HG02798 (cell line): ENCODE data around the gene CLDN16.
A peak's percentile ranks its signal among the peaks of the same experiment; 100 is the strongest.

Experiments used
- ATAC-seq: cut with Tn5 transposase; IDR thresholded peaks from one replicate; pipeline ENCODE4 v1.9.1; 2021; ENCODE audit warnings: mild to moderate bottlenecking; ENCODE audit not compliant: unreplicated experiment, poor library complexity

Gene CLDN16, protein sequence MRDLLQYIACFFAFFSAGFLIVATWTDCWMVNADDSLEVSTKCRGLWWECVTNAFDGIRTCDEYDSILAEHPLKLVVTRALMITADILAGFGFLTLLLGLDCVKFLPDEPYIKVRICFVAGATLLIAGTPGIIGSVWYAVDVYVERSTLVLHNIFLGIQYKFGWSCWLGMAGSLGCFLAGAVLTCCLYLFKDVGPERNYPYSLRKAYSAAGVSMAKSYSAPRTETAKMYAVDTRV

DNA sequence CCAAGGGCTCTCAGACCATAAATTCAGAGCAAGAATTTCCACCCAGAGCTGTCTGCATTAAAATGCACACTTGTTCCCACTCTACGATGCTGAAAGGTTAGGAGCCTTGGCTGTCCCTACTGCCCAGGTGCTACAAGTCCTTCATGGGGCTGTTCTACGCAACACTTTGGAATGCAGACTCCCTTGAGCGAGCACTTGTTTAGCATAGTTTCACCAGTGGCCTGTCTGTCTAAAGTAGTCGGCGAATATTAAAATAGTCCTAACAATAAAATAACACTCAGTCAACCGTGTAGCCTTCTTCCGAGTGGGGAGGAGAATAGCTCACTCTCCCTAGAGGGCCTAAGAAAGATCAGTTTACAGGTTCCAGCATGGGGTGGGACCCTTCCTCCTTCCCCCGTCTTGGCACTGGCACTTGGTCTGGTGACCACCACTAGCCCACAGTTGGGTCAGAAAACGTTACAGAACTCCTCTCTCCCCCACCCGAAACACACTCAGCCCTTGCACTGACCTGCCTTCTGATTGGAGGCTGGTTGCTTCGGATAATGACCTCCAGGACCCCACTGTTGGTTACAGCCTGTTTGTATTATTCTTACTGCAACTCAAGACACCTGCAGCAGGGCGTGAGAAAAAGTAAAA is at the start of gene CLDN16:
Gene CLDN16 (plus strand): TSS at position 586 of the 636 bp plus-strand sequence. CDS start 167 bp downstream, outside the sequence.
- ATAC-seq = no peak

DNA sequence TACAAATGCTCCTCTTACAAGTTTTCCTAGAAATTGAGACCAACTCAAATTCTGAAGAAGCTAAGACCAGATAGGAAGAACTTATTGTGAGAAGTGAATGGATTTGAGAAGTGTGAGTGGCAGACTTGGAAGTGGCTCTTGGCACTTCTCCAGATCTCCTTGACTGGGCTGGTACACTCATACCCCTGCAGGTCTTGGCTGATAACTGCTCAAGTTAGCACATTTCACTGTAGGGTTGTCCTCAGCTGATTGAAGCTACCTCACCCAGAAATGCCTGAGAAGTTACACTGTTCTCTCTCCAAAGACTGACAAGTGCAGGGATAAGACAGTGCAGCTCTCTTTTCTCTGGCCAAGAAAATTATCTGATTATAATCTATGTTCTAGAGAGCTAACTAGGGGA is 49.2 kb upstream of the CLDN16 start:
- no peak for ATAC-seq

DNA sequence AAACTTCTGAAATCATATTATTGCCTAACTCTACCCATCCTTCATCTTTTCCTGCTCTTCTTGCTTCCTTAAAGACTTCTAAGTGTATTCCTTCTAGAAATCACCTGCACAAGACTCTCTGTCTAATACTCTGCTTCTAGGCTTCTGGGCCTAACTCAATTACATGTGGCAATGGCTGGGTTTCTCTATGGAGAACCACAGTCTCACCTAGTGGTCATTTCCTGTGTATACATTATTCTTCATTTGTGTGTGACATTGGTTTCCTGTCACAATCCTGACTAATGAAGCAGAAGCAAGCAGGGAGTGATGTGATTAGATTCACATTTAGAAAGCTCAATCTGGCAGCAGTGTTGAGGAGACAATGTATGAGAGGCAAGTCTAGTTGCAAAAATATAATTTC is 48.8 kb upstream of the CLDN16 start:
- peak; percentile 57 for ATAC-seq

DNA sequence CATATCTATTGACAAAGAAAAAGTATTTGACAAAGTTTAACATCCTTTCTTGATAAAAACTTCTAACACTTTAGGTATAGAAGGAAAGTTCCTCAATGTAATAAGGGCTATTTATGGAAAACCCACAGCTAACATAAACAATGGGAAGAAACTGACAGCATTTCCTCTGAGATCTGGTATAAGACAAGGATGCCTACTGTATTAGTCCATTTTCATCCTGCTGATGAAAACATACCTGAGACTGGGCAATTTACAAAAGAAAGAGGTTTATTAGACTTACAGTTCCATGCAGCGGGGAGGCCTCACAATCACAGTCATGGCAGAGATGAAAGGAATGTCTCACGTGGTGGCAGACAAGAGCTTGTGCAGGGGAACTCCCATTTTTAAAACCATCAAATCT is 47.9 kb upstream of the CLDN16 start:
- ATAC-seq = no peak

DNA sequence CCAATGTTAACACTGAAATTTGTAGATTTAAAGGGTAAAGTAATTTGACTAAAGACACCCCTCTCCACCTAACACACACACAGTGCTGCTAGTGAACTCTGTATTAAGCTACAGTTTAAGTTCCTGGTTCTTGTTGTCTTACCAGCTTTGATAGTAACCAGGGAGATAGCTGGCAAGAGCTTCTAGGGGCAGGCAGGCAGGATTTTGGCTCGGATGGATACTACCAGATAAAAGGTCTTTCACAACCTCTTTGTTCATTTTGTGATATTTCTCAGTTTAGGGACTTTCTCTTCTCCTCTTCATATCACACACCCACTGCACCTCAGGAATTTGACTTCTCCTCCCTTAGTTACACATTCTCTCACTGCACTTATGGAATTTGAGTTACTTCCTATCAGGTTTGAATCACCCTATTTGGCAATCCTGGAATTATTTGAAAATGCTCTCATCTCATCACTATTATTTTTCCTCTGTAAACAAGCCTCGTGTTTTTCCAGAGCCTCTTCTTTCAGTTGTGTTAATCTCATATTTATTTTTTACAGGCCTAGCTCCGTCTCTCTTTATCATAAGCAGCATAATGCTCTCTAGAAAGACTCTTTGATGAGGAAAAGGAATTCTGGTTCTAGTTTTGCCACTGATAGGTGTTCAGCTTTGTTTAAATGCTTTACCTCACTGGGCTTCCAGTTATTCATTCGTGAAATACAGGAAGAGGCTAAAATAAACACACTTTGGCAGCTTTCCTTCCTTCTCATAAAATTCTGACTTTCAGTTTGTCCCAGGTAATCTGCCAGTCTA is 42.7 kb upstream of the CLDN16 start:
- ATAC-seq = no peak

DNA sequence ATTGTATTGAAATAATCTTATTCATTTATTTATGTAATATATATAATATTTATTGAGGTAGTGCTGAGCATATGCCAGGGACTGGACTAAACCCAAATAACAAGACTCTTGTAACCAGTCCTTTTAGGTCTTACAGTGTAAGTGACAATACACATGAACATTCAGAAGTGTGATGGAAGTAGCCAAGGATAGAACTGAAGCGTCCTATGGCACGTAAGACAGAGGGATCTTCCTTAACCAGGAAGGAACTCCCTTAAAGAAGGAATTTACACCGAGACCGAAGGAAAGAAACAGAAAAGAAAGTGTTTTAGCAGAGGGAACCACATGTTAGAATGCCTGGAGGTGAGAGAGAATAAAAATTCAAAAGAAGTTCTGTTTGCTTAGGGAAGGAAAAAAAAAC is 42.1 kb upstream of the CLDN16 start:
- no peak for ATAC-seq

DNA sequence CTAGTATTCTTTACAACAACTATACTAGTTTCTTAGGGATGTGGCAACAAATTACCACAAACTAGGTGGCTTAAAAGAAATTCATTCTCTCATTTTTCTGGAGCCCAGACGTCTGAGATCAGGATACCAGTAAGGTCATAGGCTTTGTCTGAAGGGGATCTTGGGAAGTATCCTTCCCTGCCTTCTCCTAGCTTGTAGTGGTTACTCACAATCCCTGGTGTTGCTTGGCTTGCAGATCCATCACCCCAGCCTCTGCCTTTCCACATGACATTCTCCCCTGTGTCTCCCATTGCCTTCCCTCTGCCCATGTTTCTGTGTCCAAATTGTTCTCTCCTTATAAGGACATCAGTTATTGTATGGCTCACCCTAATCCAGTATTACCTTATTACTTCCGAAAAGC is 41.4 kb upstream of the CLDN16 start:
- no peak for ATAC-seq

DNA sequence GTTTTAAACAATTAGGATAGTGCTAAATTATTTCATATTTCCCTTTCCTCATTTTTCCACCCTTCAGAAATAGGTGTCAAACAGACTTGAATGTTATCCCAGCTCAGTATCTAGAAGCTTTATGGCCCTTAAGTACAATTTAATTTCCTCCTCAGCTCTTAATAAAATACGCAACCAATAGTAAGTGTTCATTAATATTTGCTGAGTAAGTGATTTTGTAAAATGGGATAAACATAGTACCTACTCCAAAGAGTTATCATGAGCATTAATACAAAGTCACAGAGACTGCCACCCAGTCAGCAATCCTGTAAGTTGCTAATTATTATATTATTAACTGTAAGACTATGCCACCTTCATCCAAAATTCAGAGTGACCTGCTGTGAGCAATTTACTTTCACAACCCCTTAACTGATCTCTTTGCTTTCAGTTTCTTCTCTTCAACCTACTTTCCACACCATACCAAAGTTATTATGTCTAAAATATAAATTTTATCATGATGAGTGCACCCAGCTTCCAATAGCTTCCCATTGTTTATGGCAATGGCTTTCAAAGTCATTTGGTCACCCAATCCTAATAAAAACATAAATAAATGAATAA is 35.0 kb upstream of the CLDN16 start:
- no peak for ATAC-seq

DNA sequence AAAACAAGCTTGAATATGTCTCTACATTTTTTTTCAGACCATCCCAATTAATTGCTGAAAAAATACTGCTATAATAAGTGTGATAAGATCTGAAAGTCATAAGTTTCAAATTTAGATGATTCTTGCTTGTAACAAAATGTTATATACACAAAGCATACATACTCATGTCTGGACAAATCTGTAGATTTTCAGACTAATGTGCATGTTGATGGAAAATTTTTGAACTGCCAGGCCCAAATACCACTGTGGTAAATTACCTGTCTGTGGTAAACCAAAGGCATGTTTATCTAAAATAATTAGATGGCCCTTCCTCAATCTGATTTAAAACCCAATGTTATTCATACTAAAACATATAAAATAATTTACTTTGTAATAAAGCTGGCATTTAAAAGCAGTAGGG is 31.7 kb upstream of the CLDN16 start:
- no peak for ATAC-seq

DNA sequence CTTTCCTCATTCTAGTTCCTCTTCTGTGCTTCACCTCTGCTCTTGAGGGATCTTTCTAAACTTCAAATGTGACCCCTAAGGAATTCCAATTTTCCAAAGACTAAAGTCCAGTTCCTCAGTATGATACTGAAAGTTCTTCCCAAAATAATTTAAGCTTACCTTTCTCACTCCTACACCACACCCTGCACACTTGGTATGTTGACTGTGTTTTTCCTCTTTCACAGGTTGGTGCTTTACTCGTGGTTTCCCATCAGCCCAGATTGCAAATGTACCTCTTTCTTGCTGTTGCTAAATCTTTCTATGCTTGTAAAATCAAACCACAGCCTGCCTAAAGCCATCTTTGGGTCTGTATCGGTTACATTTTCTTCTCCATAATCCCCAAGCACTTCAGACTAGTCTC is 30.5 kb upstream of the CLDN16 start:
- no peak for ATAC-seq

DNA sequence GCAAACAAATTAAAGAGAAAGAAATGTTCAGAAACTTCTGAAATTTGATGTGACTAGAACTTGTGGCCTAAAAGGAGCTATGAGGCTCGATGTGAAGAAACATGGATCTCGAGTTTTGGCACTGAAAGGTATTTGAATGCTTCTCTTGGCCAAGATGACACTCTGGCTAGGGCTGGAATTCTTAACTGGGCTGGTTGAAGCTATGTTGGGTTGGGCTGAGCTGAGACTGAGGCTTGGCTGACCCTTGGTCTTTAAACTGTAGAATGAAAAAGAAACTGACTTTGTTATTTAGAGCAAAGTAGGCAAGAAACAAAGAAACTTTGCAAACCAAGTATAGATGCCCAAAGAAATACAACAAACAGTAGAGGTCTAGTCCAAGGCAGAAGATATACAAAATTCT is 28.1 kb upstream of the CLDN16 start:
- ATAC-seq = no peak

DNA sequence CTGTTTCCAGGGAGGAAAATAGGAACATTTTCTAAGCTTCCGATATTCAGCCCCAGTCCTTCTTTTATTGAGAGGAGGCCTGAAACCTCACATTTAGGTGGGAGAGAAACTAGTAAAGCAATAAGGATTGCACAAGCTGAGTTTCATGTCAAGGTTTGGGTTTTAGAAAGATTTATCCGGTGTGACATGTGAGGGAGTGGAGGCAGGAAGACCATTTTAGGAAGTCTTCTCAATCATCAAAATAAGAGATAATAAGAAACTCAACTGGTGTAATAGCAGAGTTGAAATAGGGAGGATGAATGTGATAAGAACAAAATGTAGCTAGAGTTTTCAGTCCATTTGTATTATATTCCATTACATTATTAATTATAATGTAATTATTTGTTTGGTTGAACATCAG is 27.7 kb upstream of the CLDN16 start:
- no peak for ATAC-seq

DNA sequence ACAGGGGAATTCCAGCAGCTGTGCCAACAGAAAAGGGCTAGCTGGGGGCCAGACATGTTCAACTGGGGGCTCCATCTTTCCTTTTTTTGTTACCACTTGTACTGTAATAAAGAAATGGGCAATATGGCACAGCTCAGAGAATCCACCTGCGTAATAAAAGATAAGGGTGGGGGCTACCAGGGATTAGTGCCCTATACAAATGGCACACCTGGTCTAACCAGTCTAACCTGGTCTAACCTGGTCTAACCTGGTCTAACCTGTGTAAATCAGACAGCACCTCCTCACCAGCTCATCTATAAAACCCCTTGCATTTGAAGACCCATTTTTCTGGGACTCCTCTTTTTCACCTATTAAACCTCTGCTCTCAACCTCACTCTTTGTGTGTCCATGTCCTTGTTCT is 26.2 kb upstream of the CLDN16 start:
- ATAC-seq = no peak

DNA sequence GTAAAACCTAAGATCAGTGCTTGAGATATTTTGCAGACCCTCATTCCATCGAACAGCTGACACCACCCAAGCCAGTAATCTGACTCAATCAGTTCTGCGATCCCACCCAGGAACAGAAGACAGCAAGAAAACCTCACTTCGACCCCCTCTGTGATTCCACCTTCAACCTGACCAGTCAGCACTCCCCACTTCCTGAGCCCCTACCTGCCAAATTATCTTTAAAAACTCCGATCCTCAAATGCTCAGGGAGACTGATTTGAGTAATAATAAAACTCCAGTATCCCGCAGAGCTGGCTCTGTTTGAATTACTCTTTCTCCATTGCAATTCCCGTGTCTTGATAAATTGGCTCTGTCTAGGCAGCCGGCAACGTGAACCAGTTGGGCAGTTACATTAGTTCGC is 25.7 kb upstream of the CLDN16 start:
- ATAC-seq = no peak

DNA sequence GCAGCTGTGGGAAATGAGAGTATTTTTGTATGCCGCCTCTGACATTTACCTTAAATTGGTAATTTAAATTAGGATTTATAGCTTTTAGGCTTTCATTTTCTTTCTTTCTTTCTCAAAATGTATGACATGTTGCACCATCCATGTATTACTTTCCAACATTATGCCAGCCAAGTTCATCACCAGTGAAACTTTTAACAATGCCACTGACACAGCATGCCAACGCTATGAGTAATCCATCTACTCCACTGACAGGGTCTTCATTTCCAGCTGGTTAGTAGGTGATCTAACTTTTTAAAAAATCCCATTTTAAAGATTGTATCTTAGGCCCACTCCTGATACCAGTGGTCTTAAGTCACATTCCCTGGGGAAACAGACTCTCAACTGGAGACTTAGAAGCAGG is 21.8 kb upstream of the CLDN16 start:
- ATAC-seq = no peak

DNA sequence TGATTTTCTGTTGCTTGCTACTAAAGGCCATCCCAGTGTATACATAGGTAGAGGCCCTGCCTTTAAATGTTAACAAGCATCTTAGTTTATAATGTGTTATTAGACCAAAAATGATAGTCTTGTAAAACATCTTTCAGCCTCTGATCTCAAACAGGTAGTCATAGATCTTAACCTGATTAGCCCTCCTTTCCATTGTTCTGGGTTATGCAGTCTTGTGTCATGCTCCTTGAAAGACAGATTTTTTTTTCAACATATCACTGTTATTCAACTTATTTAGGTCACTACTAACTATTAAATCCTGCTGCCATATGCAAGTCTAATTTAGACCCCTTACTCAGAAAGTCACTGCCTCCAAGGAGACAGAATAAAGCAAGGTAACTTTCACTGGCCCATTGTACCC is 19.1 kb upstream of the CLDN16 start:
- no peak for ATAC-seq

DNA sequence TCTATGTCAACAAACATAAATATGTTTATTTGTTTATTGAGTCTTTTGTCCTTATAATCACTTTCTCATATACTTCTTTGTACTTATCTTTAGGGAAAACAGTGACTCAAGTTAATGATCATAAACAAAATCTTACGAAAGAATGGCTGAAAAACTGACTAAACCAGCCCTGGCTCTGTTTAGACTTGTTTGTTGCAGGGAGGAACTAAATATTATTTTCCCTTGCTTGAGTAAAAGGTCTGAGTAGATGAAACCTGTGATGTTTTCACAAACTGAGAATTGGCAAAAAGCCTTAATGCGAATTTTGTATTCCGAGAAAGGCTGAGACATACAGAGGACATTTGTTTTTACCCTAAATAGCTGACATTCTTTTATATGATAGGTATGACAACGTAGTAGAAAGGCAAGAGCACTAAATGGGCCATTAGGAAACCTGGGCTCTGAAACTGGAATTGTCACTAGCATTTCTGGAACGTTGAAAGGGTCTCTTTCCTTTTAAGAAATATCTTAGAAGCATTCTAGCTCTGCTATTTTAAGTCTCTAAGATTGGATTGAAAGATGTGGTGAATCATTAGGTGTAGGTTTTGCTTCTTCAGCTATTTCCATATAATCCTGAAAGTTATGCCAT is 18.2 kb upstream of the CLDN16 start:
- ATAC-seq = no peak

DNA sequence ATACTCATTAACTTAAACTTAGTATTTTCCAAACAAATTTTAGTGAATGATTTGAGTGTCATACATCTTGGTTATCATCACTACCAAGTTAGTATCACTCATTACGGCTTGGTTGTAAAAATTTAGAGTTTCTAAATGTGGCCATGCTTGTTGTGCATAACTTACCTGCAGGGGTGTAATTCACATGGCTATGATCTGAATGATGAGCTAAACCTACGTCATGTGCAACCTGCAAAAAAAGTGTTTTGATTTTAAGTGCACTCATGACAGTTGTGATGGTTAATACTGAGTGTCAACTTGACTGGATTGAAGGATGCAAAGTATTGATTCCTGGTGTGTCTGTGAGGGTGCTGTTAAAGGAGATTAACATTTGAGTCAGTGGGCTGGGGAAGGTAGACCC is 17.6 kb upstream of the CLDN16 start:
- no peak for ATAC-seq

DNA sequence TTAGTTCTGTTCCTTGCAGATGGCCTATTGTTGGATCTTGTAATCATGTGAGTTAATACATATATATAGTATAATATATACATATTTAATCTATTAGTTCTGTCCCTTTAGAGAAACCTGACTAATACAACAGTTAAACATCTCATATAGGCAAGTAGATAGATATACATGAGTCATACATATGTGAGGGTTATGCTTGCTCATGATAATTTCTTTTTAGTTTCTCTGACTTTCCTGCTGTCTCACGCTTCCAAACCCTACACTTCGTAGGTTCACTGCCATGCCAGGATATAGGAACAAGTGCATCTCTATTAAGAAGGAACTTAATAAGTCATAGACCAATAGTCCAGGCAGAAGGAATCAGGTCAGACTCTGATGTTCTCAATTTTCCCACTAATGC is 16.8 kb upstream of the CLDN16 start:
- ATAC-seq = no peak

DNA sequence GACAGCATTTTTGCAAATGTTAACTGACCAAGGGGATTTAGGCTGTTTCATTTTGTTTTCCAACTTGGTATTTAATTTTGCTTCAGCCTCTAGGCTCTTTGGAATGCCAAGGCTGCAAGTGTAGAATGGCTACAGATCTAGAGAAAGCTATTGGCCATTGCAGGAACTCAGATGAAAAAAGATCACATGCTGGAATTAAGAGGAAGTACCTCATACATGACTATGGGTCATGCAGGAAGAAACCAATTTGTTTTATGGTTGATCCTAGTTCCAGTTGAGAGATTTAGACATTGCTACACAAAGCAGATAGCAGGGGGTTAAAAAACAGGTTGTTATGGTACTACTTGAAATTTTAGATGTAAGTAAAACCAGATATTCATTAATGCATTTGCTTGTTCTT is 12.7 kb upstream of the CLDN16 start:
- no peak for ATAC-seq

DNA sequence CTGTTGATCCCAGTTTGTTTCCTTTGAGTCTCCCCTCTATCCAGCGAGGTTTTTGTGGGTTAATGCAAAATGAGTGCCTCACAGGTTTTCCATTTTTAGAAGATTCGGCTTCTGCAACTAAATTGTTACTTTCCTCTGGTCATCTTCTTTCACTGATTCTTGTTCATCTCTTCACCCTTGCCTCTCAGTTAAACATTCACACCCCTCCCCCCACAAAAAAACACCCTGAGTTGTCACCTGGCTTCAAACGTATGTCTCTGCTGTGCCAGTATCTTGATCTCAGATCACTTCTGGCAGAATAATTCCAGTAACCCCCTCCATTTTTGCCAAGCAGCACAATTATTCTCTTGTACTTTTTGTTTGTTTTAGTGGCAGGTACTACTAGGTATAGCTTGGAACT is 12.3 kb upstream of the CLDN16 start:
- ATAC-seq = no peak
